Mesendoderm (in vitro differentiated cells): ENCODE measurements around the gene RYR3.

Source experiments
- DNase-seq: peaks from one replicate; pipeline ENCODE4 v3.0.0; 2013
- H2AK5ac ChIP-seq: 2 replicates; pipeline ENCODE4 v1.6.1; 2013; ENCODE audit warnings: low read length, inconsistent platforms
- H2BK120ac ChIP-seq: 2 replicates; pipeline ENCODE4 v1.6.1; 2013; ENCODE audit warnings: low read depth, mild to moderate bottlenecking, low read length, moderate library complexity, mixed read lengths
- H2BK15ac ChIP-seq: replicated peaks from 2 replicates; pipeline ENCODE4 v1.6.1; 2013; ENCODE audit warnings: low read depth, mild to moderate bottlenecking, moderate library complexity
- H2BK5ac ChIP-seq: 2 replicates; pipeline ENCODE4 v1.6.1; 2013; ENCODE audit warnings: low read length, inconsistent platforms
- H3K18ac ChIP-seq: 2 replicates; pipeline ENCODE4 v1.6.1; 2013; ENCODE audit warnings: mild to moderate bottlenecking, low read length, mixed read lengths
- H3K23ac ChIP-seq: one replicate; pipeline ENCODE4 v1.6.1; 2013; ENCODE audit warnings: low read length
- H3K27ac ChIP-seq: 2 replicates; pipeline ENCODE4 v1.5.1; 2013; ENCODE audit warnings: low read depth, mild to moderate bottlenecking, inconsistent platforms, low read length, moderate library complexity
- H3K27me3 ChIP-seq: 2 replicates; pipeline ENCODE4 v1.6.1; 2013; ENCODE audit warnings: low read length, control low read depth, mild to moderate bottlenecking, inconsistent platforms; ENCODE audit not compliant: insufficient read depth, poor library complexity
- H3K36me3 ChIP-seq: 2 replicates; pipeline ENCODE4 v1.6.1; 2013; ENCODE audit warnings: low read length, inconsistent platforms; ENCODE audit not compliant: control insufficient read depth, insufficient read depth
- H3K4ac ChIP-seq: one replicate; pipeline ENCODE4 v1.6.1; 2013; ENCODE audit warnings: low read depth, mild to moderate bottlenecking, low read length, moderate library complexity
- H3K4me1 ChIP-seq: 2 replicates; pipeline ENCODE4 v1.6.1; 2013; ENCODE audit warnings: low read depth, low read length, inconsistent platforms; ENCODE audit not compliant: control insufficient read depth
- H3K4me2 ChIP-seq: 2 replicates; pipeline ENCODE4 v1.6.1; 2013; ENCODE audit warnings: low read length
- H3K4me3 ChIP-seq: 2 replicates; pipeline ENCODE4 v1.5.1; 2013; ENCODE audit warnings: mild to moderate bottlenecking, low read length
- H3K56ac ChIP-seq: one replicate; pipeline ENCODE4 v1.6.1; 2013; ENCODE audit warnings: low read length
- H3K79me1 ChIP-seq: 2 replicates; pipeline ENCODE4 v1.6.1; 2013; ENCODE audit warnings: low read length, inconsistent platforms
- H3K79me2 ChIP-seq: 2 replicates; pipeline ENCODE4 v1.6.1; 2013; ENCODE audit warnings: mild to moderate bottlenecking, low read length; ENCODE audit not compliant: control insufficient read depth, insufficient read depth
- H3K9ac ChIP-seq: 2 replicates; pipeline ENCODE4 v1.6.1; 2013; ENCODE audit warnings: low read length, inconsistent platforms
- H4K5ac ChIP-seq: one replicate; pipeline ENCODE4 v1.6.1; 2013; ENCODE audit warnings: low read length
- H4K8ac ChIP-seq: one replicate; pipeline ENCODE4 v1.6.1; 2013; ENCODE audit warnings: low read depth, mild to moderate bottlenecking, control low read depth, low read length, moderate library complexity
- WGBS: extraction: QIAGEN DNeasy Blood & Tissue Kit; methylation state at CpG from one replicate; pipeline ENCODE4 v1.1.7; 2013; ENCODE audit warnings: low lambda C conversion rate, missing lambda C conversion rate; ENCODE audit not compliant: insufficient coverage; ENCODE audit errors: extremely low coverage; 5-methylcytosine and 5-hydroxymethylcytosine counted together

The RYR3 gene

DNA sequence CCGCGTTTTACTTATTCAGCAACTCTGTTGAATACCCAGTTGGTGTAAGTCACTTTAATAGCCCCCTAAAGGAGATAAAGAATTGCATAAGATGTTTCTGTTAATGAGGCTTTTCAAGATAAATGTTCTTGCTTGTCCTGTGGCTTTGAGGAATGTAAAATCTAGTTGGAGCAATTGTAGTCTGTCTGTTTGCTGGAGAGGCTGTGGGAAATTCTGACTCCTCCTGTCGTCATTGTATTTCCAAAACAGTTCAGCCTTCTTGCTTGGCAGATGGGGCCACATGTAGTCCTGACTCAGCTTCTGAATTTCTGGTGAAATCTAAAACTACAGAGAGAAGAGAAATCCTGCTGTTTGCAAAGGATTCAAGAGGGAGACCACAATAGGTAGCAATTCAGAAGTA, 114.4 kb downstream of the RYR3 start:
- WGBS, result no CpG with 5 or more reads among the region's 3 CpGs
- H3K18ac ChIP-seq, result no peak overlapping the region

DNA sequence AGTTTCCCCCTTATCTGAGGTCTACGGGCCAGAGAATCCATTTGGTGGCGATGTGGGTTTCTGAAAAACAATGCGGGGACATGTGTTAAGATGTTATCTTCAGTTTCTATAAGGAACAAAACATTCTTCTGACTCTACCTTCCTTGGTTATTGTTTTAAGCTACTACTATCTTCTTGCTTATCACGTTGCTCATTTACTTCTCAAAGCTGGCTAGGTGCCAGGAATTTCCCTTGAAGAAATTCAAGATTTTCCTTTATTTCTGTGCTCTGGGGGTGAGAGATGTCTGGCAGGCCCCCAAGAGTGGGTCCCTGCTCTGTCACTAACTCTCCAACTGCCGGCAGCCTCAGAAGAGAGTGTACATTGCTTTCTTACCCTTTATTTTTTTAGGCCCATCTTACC, 119.8 kb downstream of the RYR3 start:
- no peaks in the 10 kb centered on the region for H3K27me3 ChIP-seq
- H3K79me1 ChIP-seq, result no peaks in the 10 kb centered on the region
- H2BK15ac ChIP-seq, result no peak overlapping the region
- WGBS, result no CpG with 5 or more reads among the region's 5 CpGs
- H4K8ac ChIP-seq, result no peak overlapping the region
- no peaks in the 10 kb centered on the region for H3K36me3 ChIP-seq
- peaks cover 12% of the 10 kb centered on the region for H3K4me1 ChIP-seq
- DNase-seq, result peak; percentile 82
- H3K18ac ChIP-seq, result no peak overlapping the region
- peak overlapping the region; percentile 68 for H3K27ac ChIP-seq
- no peak overlapping the region for H3K23ac ChIP-seq
- H4K5ac ChIP-seq, result no peak overlapping the region
- H2BK5ac ChIP-seq, result no peak overlapping the region
- H3K4ac ChIP-seq, result no peak overlapping the region
- no peak overlapping the region for H2BK120ac ChIP-seq
- no peak overlapping the region for H3K4me2 ChIP-seq
- H3K56ac ChIP-seq, result no peak overlapping the region
- H3K4me3 ChIP-seq, result no peak overlapping the region
- no peak overlapping the region for H2AK5ac ChIP-seq
- H3K9ac ChIP-seq, result no peak overlapping the region
- no peaks in the 10 kb centered on the region for H3K79me2 ChIP-seq

More for the DNA sequence above, 114.4 kb downstream of the RYR3 start:
- H4K5ac ChIP-seq, result no peak overlapping the region
- no peak overlapping the region for H2BK15ac ChIP-seq
- no peak overlapping the region for H3K4ac ChIP-seq
- H4K8ac ChIP-seq, result no peak overlapping the region
- H2AK5ac ChIP-seq, result no peak overlapping the region
- no peak overlapping the region for H3K4me3 ChIP-seq
- no peak overlapping the region for H3K9ac ChIP-seq
- H3K79me1 ChIP-seq, result no peaks in the 10 kb centered on the region
- no peak overlapping the region for H2BK5ac ChIP-seq
- H3K27me3 ChIP-seq, result no peaks in the 10 kb centered on the region
- no peak overlapping the region for H3K27ac ChIP-seq
- no peaks in the 10 kb centered on the region for H3K36me3 ChIP-seq
- H3K23ac ChIP-seq, result no peak overlapping the region
- no peak overlapping the region for H3K56ac ChIP-seq
- peaks cover 11% of the 10 kb centered on the region for H3K4me1 ChIP-seq
- H3K79me2 ChIP-seq, result no peaks in the 10 kb centered on the region
- no peak overlapping the region for H2BK120ac ChIP-seq
- no peak overlapping the region for H3K4me2 ChIP-seq
- DNase-seq, result peak; percentile 45

DNA sequence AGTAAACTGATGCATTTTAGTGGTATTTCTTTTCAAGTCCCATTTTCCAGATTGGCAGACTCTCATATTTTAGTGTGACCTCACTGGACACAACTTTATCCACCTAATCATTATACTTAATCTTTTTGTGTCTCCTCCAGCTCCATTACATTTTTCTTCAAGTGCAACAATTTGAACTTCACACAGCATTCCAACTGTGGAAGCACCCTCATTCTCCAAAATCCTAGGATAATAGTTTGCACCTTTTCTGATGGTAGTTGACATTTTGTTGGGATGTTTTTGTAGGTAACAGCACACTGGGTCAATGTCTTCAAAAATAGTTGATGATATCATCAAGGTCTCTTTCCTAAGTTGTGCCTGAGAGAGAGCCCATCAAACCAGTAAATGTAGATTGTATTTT, 123.1 kb downstream of the RYR3 start:
- no peak overlapping the region for H2BK5ac ChIP-seq

DNA sequence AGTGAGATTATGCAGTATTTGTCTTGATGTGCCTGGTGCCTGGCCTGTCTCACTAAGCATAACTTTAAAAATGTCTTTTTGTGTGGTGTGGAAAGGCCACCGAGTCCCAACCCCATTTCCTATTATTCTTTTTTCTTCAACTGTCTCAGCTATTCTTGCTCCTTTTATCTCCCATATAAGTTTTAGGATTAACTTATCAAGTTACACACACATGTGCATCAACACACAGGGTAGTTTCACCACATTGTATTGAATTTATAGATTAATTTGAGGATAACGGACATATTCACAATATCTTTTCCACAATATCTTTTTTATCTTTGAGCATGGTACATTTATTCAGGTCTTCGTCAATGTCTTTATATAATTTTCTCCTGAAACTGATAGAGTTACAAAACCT, 127.6 kb downstream of the RYR3 start:
- Histone ChIP-seq H4K8ac (no peak overlapping the region), H3K27me3 (no peaks in the 10 kb centered on the region), H3K36me3 (no peaks in the 10 kb centered on the region), H3K4ac (no peak overlapping the region), H3K23ac (no peak overlapping the region), H2BK120ac (no peak overlapping the region), H3K27ac (no peak overlapping the region), H3K4me1 (no peaks in the 10 kb centered on the region), H2BK5ac (no peak overlapping the region), H3K79me1 (no peaks in the 10 kb centered on the region), H2AK5ac (no peak overlapping the region), H4K5ac (no peak overlapping the region), H3K56ac (no peak overlapping the region), H3K18ac (no peak overlapping the region), H3K4me3 (no peak overlapping the region), H2BK15ac (no peak overlapping the region), H3K4me2 (no peak overlapping the region), H3K79me2 (no peaks in the 10 kb centered on the region), H3K9ac (no peak overlapping the region)
- DNase-seq, result no peak
- WGBS, result no CpG with 5 or more reads among the region's 3 CpGs

More for the DNA sequence above, 123.1 kb downstream of the RYR3 start:
- Histone ChIP-seq H4K8ac (no peak overlapping the region), H3K4ac (no peak overlapping the region), H3K4me1 (peaks cover 11% of the 10 kb centered on the region), H2BK120ac (no peak overlapping the region), H3K18ac (no peak overlapping the region), H2AK5ac (no peak overlapping the region), H3K4me3 (no peak overlapping the region), H3K9ac (no peak overlapping the region), H3K4me2 (no peak overlapping the region), H3K36me3 (no peaks in the 10 kb centered on the region), H3K27me3 (no peaks in the 10 kb centered on the region), H4K5ac (no peak overlapping the region), H3K79me2 (no peaks in the 10 kb centered on the region), H3K79me1 (no peaks in the 10 kb centered on the region), H2BK15ac (no peak overlapping the region), H3K27ac (no peak overlapping the region), H3K23ac (no peak overlapping the region), H3K56ac (no peak overlapping the region)
- no peak for DNase-seq

DNA sequence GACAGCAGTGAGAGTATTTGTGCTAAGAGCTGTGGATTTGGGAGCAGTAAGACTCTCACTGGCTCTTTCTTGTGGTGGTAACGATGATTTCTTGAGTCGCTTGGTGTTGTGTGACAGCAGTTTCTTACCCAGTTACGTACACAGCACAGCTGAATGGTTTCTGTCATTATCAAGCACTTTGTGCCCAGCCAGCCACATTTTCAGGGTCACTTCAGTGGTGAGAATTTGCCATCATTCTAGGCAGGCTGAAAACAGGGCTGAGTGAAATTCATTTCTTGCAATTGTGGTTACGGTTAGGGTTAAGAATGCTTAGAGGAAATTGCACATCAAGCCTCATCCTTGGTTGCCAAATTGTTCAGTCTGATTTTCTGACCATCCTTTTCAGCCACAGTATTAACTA, 130.1 kb downstream of the RYR3 start:
- H3K18ac ChIP-seq, result no peak overlapping the region
- no peak overlapping the region for H3K4me2 ChIP-seq
- no peak overlapping the region for H2BK15ac ChIP-seq
- H3K56ac ChIP-seq, result no peak overlapping the region
- no peak overlapping the region for H3K27ac ChIP-seq
- H3K9ac ChIP-seq, result no peak overlapping the region
- H3K27me3 ChIP-seq, result no peaks in the 10 kb centered on the region
- no peaks in the 10 kb centered on the region for H3K79me2 ChIP-seq
- H2AK5ac ChIP-seq, result no peak overlapping the region
- H4K8ac ChIP-seq, result no peak overlapping the region
- no CpG with 5 or more reads among the region's 4 CpGs for WGBS
- H2BK120ac ChIP-seq, result no peak overlapping the region
- no peak overlapping the region for H3K23ac ChIP-seq
- H3K4me1 ChIP-seq, result no peaks in the 10 kb centered on the region
- no peaks in the 10 kb centered on the region for H3K36me3 ChIP-seq
- no peak overlapping the region for H3K4ac ChIP-seq
- H4K5ac ChIP-seq, result no peak overlapping the region
- DNase-seq, result no peak
- no peaks in the 10 kb centered on the region for H3K79me1 ChIP-seq
- no peak overlapping the region for H3K4me3 ChIP-seq
- H2BK5ac ChIP-seq, result no peak overlapping the region

DNA sequence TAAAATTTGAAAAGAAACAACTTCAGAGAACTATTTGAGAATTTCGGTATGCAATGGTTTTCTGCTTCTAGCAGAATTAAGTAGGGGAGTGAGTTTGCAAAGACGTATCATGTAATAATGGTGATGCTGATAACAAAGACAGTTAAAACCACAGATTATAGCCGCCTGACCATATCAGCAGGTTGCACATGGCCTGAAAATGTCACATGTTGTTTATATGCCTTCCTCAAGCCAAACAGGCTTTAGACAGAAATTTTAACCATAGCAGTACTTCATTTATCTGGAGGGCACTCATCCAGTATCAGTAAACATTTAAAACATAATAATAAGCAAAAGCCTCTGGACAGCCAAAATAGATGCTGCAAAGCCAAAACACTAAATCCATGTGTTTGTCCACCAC, 131.7 kb downstream of the RYR3 start:
- no peak for DNase-seq
- no peak overlapping the region for H3K18ac ChIP-seq

More for the DNA sequence above, 131.7 kb downstream of the RYR3 start:
- Histone ChIP-seq H3K79me1 (no peaks in the 10 kb centered on the region), H2BK5ac (no peak overlapping the region), H3K23ac (no peak overlapping the region), H3K4me1 (no peaks in the 10 kb centered on the region), H3K4me2 (no peak overlapping the region), H3K9ac (no peak overlapping the region), H3K36me3 (no peaks in the 10 kb centered on the region), H3K27ac (no peak overlapping the region), H4K5ac (no peak overlapping the region), H3K56ac (no peak overlapping the region), H2BK15ac (no peak overlapping the region), H2AK5ac (no peak overlapping the region), H4K8ac (no peak overlapping the region), H3K79me2 (no peaks in the 10 kb centered on the region), H3K27me3 (no peaks in the 10 kb centered on the region), H3K4me3 (no peak overlapping the region), H2BK120ac (no peak overlapping the region), H3K4ac (no peak overlapping the region)
- no CpG with 5 or more reads among the region's 3 CpGs for WGBS
